WTC11 (cell line): ENCODE measurements around the gene ATP8B3. TPM values are rescaled to one million over a fixed set of nuclear protein-coding genes. Genes with fewer than 3 reads are reported as not detected.

Experiments used
- ATAC-seq: fragments of 200-7000 bp; cut with Tn5 transposase; 2 replicates; pipeline ENCODE4 v1.10.0; 2021; ENCODE audit warnings: mild to moderate bottlenecking, moderate library complexity
- CTCF ChIA-PET: fragments of 300-600 bp; sonication (Branson Sonifier 250); formaldehyde crosslinking; loops from one replicate; lab custom pipeline; 2021; ENCODE audit warnings: antibody characterized with exemption; lab: Charles Lee
- POLR2A ChIA-PET: fragments of 350-600 bp; sonication (Branson Sonifier 250); formaldehyde crosslinking; loops from one replicate; lab custom pipeline; 2021; ENCODE audit warnings: antibody characterized with exemption; lab: Charles Lee
- DNase-seq: peaks from one replicate; pipeline ENCODE4 v3.0.0; 2021; ENCODE audit warnings: low spot score
- H3K27ac Mint-ChIP-seq: 2 replicates; pipeline ENCODE4 v1.8.0; 2021; ENCODE audit warnings: mixed read lengths
- H3K27me3 Mint-ChIP-seq: 2 replicates; pipeline ENCODE4 v1.8.0; 2021; ENCODE audit warnings: low read depth, mild to moderate bottlenecking, moderate library complexity, mixed read lengths
- H3K36me3 Mint-ChIP-seq: 2 replicates; pipeline ENCODE4 v1.8.0; 2021; ENCODE audit warnings: mixed read lengths
- H3K4me1 Mint-ChIP-seq: 2 replicates; pipeline ENCODE4 v1.8.0; 2022; ENCODE audit warnings: mixed read lengths
- H3K4me3 Mint-ChIP-seq: 2 replicates; pipeline ENCODE4 v1.8.0; 2021; ENCODE audit warnings: mild to moderate bottlenecking, moderate library complexity, mixed read lengths
- H3K9me3 Mint-ChIP-seq: 2 replicates; pipeline ENCODE4 v1.8.0; 2021; ENCODE audit warnings: mixed read lengths
- AR ChIP-seq: fragments of 250-450 bp; sonication (Bioruptor Pico); IDR thresholded peaks from 2 replicates; pipeline ENCODE4 v1.9.0; 2021; ENCODE audit warnings: mild to moderate bottlenecking
- CREB1 ChIP-seq: sonication (generic); formaldehyde crosslinking; IDR thresholded peaks from 2 replicates; pipeline ENCODE4 v1.8.0; 2023; ENCODE audit warnings: mild to moderate bottlenecking, missing genetic modification reagents
- FOXP1 ChIP-seq: sonication (generic); formaldehyde crosslinking; IDR thresholded peaks from 2 replicates; pipeline ENCODE4 v1.8.0; 2022; ENCODE audit warnings: missing genetic modification reagents, mild to moderate bottlenecking, moderate library complexity, borderline replicate concordance
- GTF2I ChIP-seq: fragments of 250-450 bp; sonication (Bioruptor Pico); conservative IDR thresholded peaks from 2 replicates; pipeline ENCODE4 v1.4.0; 2021; ENCODE audit warnings: mild to moderate bottlenecking
- HMGA2 ChIP-seq: fragments of 250-450 bp; sonication (Bioruptor Pico); IDR thresholded peaks from 2 replicates; pipeline ENCODE4 v1.4.0; 2021; ENCODE audit warnings: mild to moderate bottlenecking, moderate library complexity
- HMGXB4 ChIP-seq: sonication (generic); formaldehyde crosslinking; IDR thresholded peaks from 2 replicates; pipeline ENCODE4 v1.8.1; 2023; ENCODE audit warnings: mild to moderate bottlenecking, moderate library complexity, missing genetic modification reagents
- MXD4 ChIP-seq: fragments of 250-450 bp; sonication (Bioruptor Pico); IDR thresholded peaks from 2 replicates; pipeline ENCODE4 v1.8.0; 2021; ENCODE audit warnings: mild to moderate bottlenecking, moderate library complexity, borderline replicate concordance
- NFATC4 ChIP-seq: fragments of 250-450 bp; sonication (Bioruptor Pico); IDR thresholded peaks from 2 replicates; pipeline ENCODE4 v1.9.0; 2021; ENCODE audit warnings: mild to moderate bottlenecking
- NFYB ChIP-seq: sonication (generic); formaldehyde crosslinking; conservative IDR thresholded peaks from 2 replicates; pipeline ENCODE4 v1.8.0; 2022; ENCODE audit warnings: low read depth, missing genetic modification reagents
- NR1H2 ChIP-seq: sonication (generic); formaldehyde crosslinking; IDR thresholded peaks from 2 replicates; pipeline ENCODE4 v1.9.0; 2021; ENCODE audit warnings: mild to moderate bottlenecking, moderate library complexity, missing genetic modification reagents
- PRDM15 ChIP-seq: sonication (generic); formaldehyde crosslinking; IDR thresholded peaks from 2 replicates; pipeline ENCODE4 v1.8.0; 2022; ENCODE audit warnings: missing genetic modification reagents
- RELA ChIP-seq: sonication (generic); formaldehyde crosslinking; IDR thresholded peaks from 2 replicates; pipeline ENCODE4 v1.8.1; 2022; ENCODE audit warnings: missing genetic modification reagents, mild to moderate bottlenecking, borderline replicate concordance
- SOX15 ChIP-seq: fragments of 250-450 bp; sonication (Bioruptor Pico); IDR thresholded peaks from 2 replicates; pipeline ENCODE4 v1.9.0; 2021; ENCODE audit warnings: mild to moderate bottlenecking
- TCF7 ChIP-seq: sonication (generic); formaldehyde crosslinking; IDR thresholded peaks from 2 replicates; pipeline ENCODE4 v1.8.0; 2022; ENCODE audit warnings: mild to moderate bottlenecking, low read depth, missing genetic modification reagents, moderate library complexity
- ZMAT4 ChIP-seq: fragments of 250-450 bp; sonication (Bioruptor Pico); IDR thresholded peaks from 2 replicates; pipeline ENCODE4 v1.9.0; 2021; ENCODE audit warnings: mild to moderate bottlenecking
- ZNF263 ChIP-seq: sonication (generic); formaldehyde crosslinking; IDR thresholded peaks from 2 replicates; pipeline ENCODE4 v1.8.1; 2022; ENCODE audit warnings: low read depth, mild to moderate bottlenecking, moderate library complexity, missing genetic modification reagents
- ZNF317 ChIP-seq: sonication (generic); formaldehyde crosslinking; IDR thresholded peaks from 2 replicates; pipeline ENCODE4 v1.8.1; 2023; ENCODE audit warnings: low read depth, mild to moderate bottlenecking, moderate library complexity, missing genetic modification reagents, borderline replicate concordance
- ZNF512 ChIP-seq: sonication (generic); formaldehyde crosslinking; IDR thresholded peaks from 2 replicates; pipeline ENCODE4 v1.8.1; 2022; ENCODE audit warnings: missing genetic modification reagents, borderline replicate concordance
- total RNA-seq: library from RNA; stranded (reverse); gene quantifications from 3 replicates; pipeline ENCODE4 v1.2.3, GENCODE V29; 2021

The ATP8B3 gene
- total RNA-seq, 1 experiment from 2014 or later: 5.5 TPM

GRCh38 chr19:1765904-1766799, 45.9 kb downstream of the ATP8B3 start (continued):
- no peak for TF ChIP-seq SOX15 (CRISPR knock-in tag)
- TF ChIP-seq ZNF317 (CRISPR knock-in tag): no peak
- TF ChIP-seq GTF2I: no peak
- no peak for TF ChIP-seq RELA (CRISPR knock-in tag)
- TF ChIP-seq TCF7 (CRISPR knock-in tag): no peak
- no peak for TF ChIP-seq PRDM15 (CRISPR knock-in tag)

GRCh38 chr19:1765232-1765903, 46.7 kb downstream of the ATP8B3 start:
- H3K4me3 Mint-ChIP-seq: no peak overlapping the region
- DNase-seq (no peak), ATAC-seq (no peak)
- ChIA-PET POLR2A (interaction anchor here (0.8 kb wide), 1 partner anchor 25 kb away, joined by 11 read pairs; no protein-coding TSS in a partner anchor), CTCF (interaction anchor here (1.1 to 9.4 kb wide), 10 partner anchors 10 to 219 kb away, joined by 3 to 161 read pairs (median 8); no protein-coding TSS in a partner anchor)
- peaks cover 4% of the 10 kb centered on the region for H3K9me3 Mint-ChIP-seq
- H3K4me1 Mint-ChIP-seq: peaks cover 11% of the 10 kb centered on the region
- 0 out of 2 replicates have a peak, but pooled peaks cover 2% of the 10 kb centered on the region for H3K36me3 Mint-ChIP-seq
- H3K27me3 Mint-ChIP-seq: peaks cover 100% of the 10 kb centered on the region
- no peak overlapping the region for H3K27ac Mint-ChIP-seq
- TF ChIP-seq NR1H2: no peak
- no peak for TF ChIP-seq ZNF512 (CRISPR knock-in tag)
- TF ChIP-seq FOXP1 (CRISPR knock-in tag): no peak
- TF ChIP-seq AR (CRISPR knock-in tag): no peak
- no peak for TF ChIP-seq MXD4 (CRISPR knock-in tag)
- TF ChIP-seq HMGA2 (CRISPR knock-in tag): no peak
- TF ChIP-seq HMGXB4 (CRISPR knock-in tag): no peak
- no peak for TF ChIP-seq CREB1 (CRISPR knock-in tag)
- no peak for TF ChIP-seq NFATC4 (CRISPR knock-in tag)
- TF ChIP-seq ZMAT4 (CRISPR knock-in tag): no peak
- no peak for TF ChIP-seq NFYB (CRISPR knock-in tag)
- TF ChIP-seq ZNF263 (CRISPR knock-in tag): no peak
